Keratinocyte (primary cell): ENCODE measurements around the gene MCUB. TPM values are rescaled to one million over a fixed set of nuclear protein-coding genes. Genes with fewer than 3 reads are reported as not detected.

ENCODE experiments used
- DNase-seq: peaks from one replicate; pipeline ENCODE4 v3.0.0-alpha.2; 2011; ENCODE audit warnings: low read depth, missing footprints, low spot score
- FAIRE-seq: peaks from 2 replicates; lab custom pipeline; 2011; peaks lifted over from hg19 to GRCh38; lab: Jason Lieb, UNC
- H2AFZ ChIP-seq: 2 replicates; pipeline ENCODE4 v1.6.0; 2012; ENCODE audit warnings: low read length, control low read depth, inconsistent platforms; ENCODE audit not compliant: control insufficient read depth
- H3K27ac ChIP-seq: 2 replicates; pipeline ENCODE4 v1.5.1; 2011; ENCODE audit warnings: low read length; ENCODE audit not compliant: control insufficient read depth, insufficient read depth
- H3K27me3 ChIP-seq: 3 replicates; pipeline ENCODE4 v1.6.0; 2011; ENCODE audit warnings: low read length; ENCODE audit not compliant: control insufficient read depth, insufficient read depth; ENCODE audit errors: extremely low read depth
- H3K36me3 ChIP-seq, 2 experiments: 2 replicates in 1 of 2; 3 replicates in 1 of 2; pipeline ENCODE4 v1.5.1; 2011; ENCODE audit warnings: low read length in 2 of 2, mild to moderate bottlenecking in 1 of 2; ENCODE audit not compliant: control insufficient read depth in 2 of 2, insufficient read depth in 2 of 2; ENCODE audit errors: extremely low read depth in 1 of 2
- H3K4me1 ChIP-seq: 3 replicates; pipeline ENCODE4 v1.5.1; 2011; ENCODE audit warnings: low read length; ENCODE audit not compliant: control insufficient read depth, insufficient read depth; ENCODE audit errors: extremely low read depth
- H3K4me2 ChIP-seq: 3 replicates; pipeline ENCODE4 v1.6.0; 2011; ENCODE audit warnings: low read depth, low read length; ENCODE audit not compliant: control insufficient read depth, insufficient read depth; ENCODE audit errors: extremely low read depth
- H3K4me3 ChIP-seq, 3 experiments: fragments of 200-600 bp in 1 of 3; sonication (generic) in 1 of 3; 2 replicates in 2 of 3; 3 replicates in 1 of 3; pipeline ENCODE4 v1.5.1; 2011 to 2016; ENCODE audit warnings: low read length in 3 of 3, mild to moderate bottlenecking in 3 of 3, control low read depth in 2 of 3, inconsistent platforms in 1 of 3, low read depth in 1 of 3, mixed read lengths in 1 of 3, mixed run types in 1 of 3, moderate library complexity in 1 of 3; ENCODE audit not compliant: control insufficient read depth in 2 of 3, insufficient read depth in 2 of 3; ENCODE audit errors: extremely low read depth in 1 of 3
- H3K79me2 ChIP-seq: 2 replicates; pipeline ENCODE4 v1.6.0; 2012; ENCODE audit warnings: low read length; ENCODE audit not compliant: control insufficient read depth, insufficient read depth
- H3K9ac ChIP-seq: 3 replicates; pipeline ENCODE4 v1.6.0; 2011; ENCODE audit warnings: low read length; ENCODE audit not compliant: control insufficient read depth, insufficient read depth; ENCODE audit errors: extremely low read depth
- H3K9me1 ChIP-seq: 3 replicates; pipeline ENCODE4 v1.6.0; 2011; ENCODE audit warnings: low read length; ENCODE audit not compliant: control insufficient read depth, insufficient read depth; ENCODE audit errors: extremely low read depth
- H3K9me3 ChIP-seq: 2 replicates; pipeline ENCODE4 v1.5.1; 2012; ENCODE audit warnings: low read depth, low read length; ENCODE audit not compliant: control insufficient read depth
- H4K20me1 ChIP-seq: 3 replicates; pipeline ENCODE4 v1.6.0; 2011; ENCODE audit warnings: low read length; ENCODE audit not compliant: control insufficient read depth, insufficient read depth; ENCODE audit errors: extremely low read depth
- CTCF ChIP-seq, 3 experiments: IDR thresholded peaks in 1 of 3; conservative IDR thresholded peaks in 1 of 3; optimal IDR thresholded peaks in 1 of 3; 2 replicates in 2 of 3; 3 replicates in 1 of 3; pipeline versions ENCODE3 to v1.5.1; 2011; ENCODE audit warnings: low read length in 3 of 3, mild to moderate bottlenecking in 3 of 3, moderate library complexity in 2 of 3, control low read depth in 1 of 3, inconsistent platforms in 1 of 3; ENCODE audit not compliant: insufficient read depth in 2 of 3; ENCODE audit errors: extremely low read depth in 1 of 3
- EZH2 ChIP-seq: IDR thresholded peaks from one replicate; pipeline ENCODE4 v1.6.1; 2012; ENCODE audit warnings: inconsistent platforms, mild to moderate bottlenecking, low read length, moderate library complexity
- dilution Hi-C: fragments of 300-500 bp; cut with MboI; formaldehyde crosslinking; loops from one replicate; pipeline ENCODE4 v1.7.0; 2020; ENCODE audit warnings: low sequenced_read_pairs; ENCODE audit not compliant: extremely low pct_ligation_motif_present
- polyA plus RNA-seq, 5 experiments: library from polyadenylated mRNA; depleted of rRNA in 3 of 5; stranded (reverse) in 3 of 5; stranded (forward) in 1 of 5; unstranded in 1 of 5; fragments of >200 nt; gene quantifications; 1 replicate in 1 of 5; 2 replicates in 3 of 5; 3 replicates in 1 of 5; pipeline versions ENCODE4 v1.2.1 to v1.2.3, GENCODE V29; 2011 to 2012; ENCODE audit warnings: missing spikeins in 2 of 5, low read depth in 1 of 5, low replicate concordance in 1 of 5

Gene MCUB
- polyA plus RNA-seq, 1 donor (not counting 4 experiments of a cell fraction or from before 2014, with no cell fraction given), result 20.3 TPM

DNA sequence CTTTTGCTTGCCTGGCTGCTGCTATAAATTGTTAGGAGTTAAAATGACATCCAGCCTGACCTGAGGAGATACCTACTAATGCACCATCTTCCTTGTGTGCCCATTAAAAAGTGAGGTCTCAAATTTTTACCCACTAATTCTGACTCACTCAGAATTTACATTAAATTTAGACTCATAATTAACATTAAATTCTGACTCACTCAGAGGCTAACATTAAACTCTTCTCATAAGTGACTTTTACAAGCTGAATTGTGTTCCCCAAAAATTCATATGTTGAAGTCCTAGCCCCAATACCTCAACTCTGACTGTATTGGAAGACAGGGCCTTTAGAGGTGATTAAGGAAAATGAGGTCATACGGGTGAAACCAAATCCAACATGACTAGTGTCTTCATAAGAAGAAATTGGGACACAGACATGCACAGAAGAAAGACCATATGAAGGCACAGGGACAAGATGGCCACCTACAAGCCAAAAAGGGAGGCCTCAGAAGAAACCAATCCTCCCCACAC lies 131.4 kb downstream of the MCUB start:
- peaks cover 2 to 12% of the 10 kb centered on the region in 2 experiments for H3K36me3 ChIP-seq
- no peaks in the 10 kb centered on the region for H4K20me1 ChIP-seq
- H3K4me1 ChIP-seq, result no peaks in the 10 kb centered on the region
- H3K9me1 ChIP-seq, result no peaks in the 10 kb centered on the region
- no peak overlapping the region for H3K27ac ChIP-seq
- H3K79me2 ChIP-seq, result no peaks in the 10 kb centered on the region
- FAIRE-seq (no peak), DNase-seq (no peak)
- no peak overlapping the region for H2AFZ ChIP-seq
- TF ChIP-seq EZH2 (no peak), CTCF (optimal IDR thresholded peaks at IDR 0.05 in 1 of 3, IDR thresholded peaks at IDR 0.05 in 1 of 3, conservative IDR thresholded peaks at IDR 0.05 in 1 of 3; ENCODE audit: extremely low read depth in 1 of 3, insufficient read depth in 2 of 3, low read length in 3 of 3) (no peak)
- no peaks in the 10 kb centered on the region for H3K9me3 ChIP-seq
- H3K9ac ChIP-seq, result no peak overlapping the region
- dilution Hi-C loops, result no loop called here
- no peak overlapping the region for H3K4me3 ChIP-seq
- no peaks in the 10 kb centered on the region for H3K27me3 ChIP-seq
- H3K4me2 ChIP-seq, result no peak overlapping the region

DNA sequence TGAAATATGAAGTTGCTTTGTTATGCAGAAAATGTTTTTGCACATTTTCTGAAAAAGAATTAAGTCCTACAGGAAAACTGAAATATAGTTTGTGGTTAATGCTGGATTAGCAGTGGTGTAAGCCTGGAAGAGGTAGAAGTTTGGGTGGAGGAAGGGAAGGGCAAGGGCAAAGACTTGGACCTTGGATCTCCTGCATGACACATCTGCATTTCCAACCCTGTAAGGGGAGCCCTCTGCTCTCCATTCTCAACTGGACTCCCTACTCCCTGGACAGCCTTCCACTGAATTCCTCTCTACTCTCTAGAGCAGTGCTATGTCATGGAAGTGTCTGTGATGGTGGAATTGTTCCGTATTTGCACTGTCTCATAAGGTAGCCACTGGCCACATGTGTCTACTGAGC lies 138.6 kb downstream of the MCUB start:
- Histone ChIP-seq H4K20me1 (no peaks in the 10 kb centered on the region), H3K4me3 (no peak overlapping the region), H3K27me3 (no peaks in the 10 kb centered on the region), H3K4me2 (no peak overlapping the region), H3K4me1 (peaks cover 7% of the 10 kb centered on the region), H3K79me2 (peaks cover 2% of the 10 kb centered on the region), H3K36me3 (peaks cover 5 to 7% of the 10 kb centered on the region in 2 experiments), H3K27ac (no peak overlapping the region), H3K9ac (no peak overlapping the region), H3K9me1 (no peaks in the 10 kb centered on the region), H3K9me3 (no peaks in the 10 kb centered on the region), H2AFZ (no peak overlapping the region)
- dilution Hi-C loops, result no loop called here
- TF ChIP-seq CTCF (optimal IDR thresholded peaks at IDR 0.05 in 1 of 3, IDR thresholded peaks at IDR 0.05 in 1 of 3, conservative IDR thresholded peaks at IDR 0.05 in 1 of 3; ENCODE audit: extremely low read depth in 1 of 3, insufficient read depth in 2 of 3, low read length in 3 of 3) (no peak), EZH2 (no peak)
- no peak for DNase-seq
- no peak for FAIRE-seq
